H1 (cell line): ENCODE results near the gene GRM1. TPM values are rescaled to one million over a fixed set of nuclear protein-coding genes. Genes with fewer than 3 reads are reported as not detected.

ENCODE experiments used
- CTCF ChIA-PET: fragments of 300-600 bp; sonication (Branson Sonifier 250); formaldehyde crosslinking; loops from one replicate; lab custom pipeline; 2021; ENCODE audit not compliant: partially characterized antibody; lab: Charles Lee
- POLR2A ChIA-PET: fragments of 300-600 bp; sonication (Branson Sonifier 250); formaldehyde crosslinking; loops from one replicate; lab custom pipeline; 2021; ENCODE audit warnings: inconsistent platforms; ENCODE audit not compliant: partially characterized antibody; lab: Charles Lee
- DNase-seq, 2 experiments: peaks; one replicate each; pipeline versions ENCODE4 v3.0.0 to v3.0.0-alpha.2; 2010 to 2022; ENCODE audit warnings: low spot score in 2 of 2, low read depth in 1 of 2, mixed read lengths in 1 of 2
- FAIRE-seq: peaks from 2 replicates; lab custom pipeline; 2011; peaks lifted over from hg19 to GRCh38; lab: Jason Lieb, UNC
- H2AFZ ChIP-seq: 2 replicates; pipeline ENCODE4 v1.8.1; 2012; ENCODE audit warnings: low read length, inconsistent platforms
- H2AK5ac ChIP-seq: 2 replicates; pipeline ENCODE4 v1.6.1; 2013; ENCODE audit warnings: low read depth, low read length
- H2BK120ac ChIP-seq: replicated peaks from 2 replicates; pipeline ENCODE3; 2013; ENCODE audit warnings: low read depth, low read length, inconsistent platforms
- H2BK12ac ChIP-seq: 2 replicates; pipeline ENCODE4 v1.6.1; 2013; ENCODE audit warnings: low read depth, low read length
- H2BK15ac ChIP-seq: 2 replicates; pipeline ENCODE4 v1.6.1; 2013; ENCODE audit warnings: low read length
- H2BK20ac ChIP-seq: 2 replicates; pipeline ENCODE4 v1.6.1; 2013; ENCODE audit warnings: low read length
- H2BK5ac ChIP-seq: 2 replicates; pipeline ENCODE4 v1.6.1; 2013; ENCODE audit warnings: low read depth, low read length
- H3K14ac ChIP-seq: 2 replicates; pipeline ENCODE4 v1.6.1; 2013; ENCODE audit warnings: inconsistent platforms; ENCODE audit not compliant: insufficient read length
- H3K18ac ChIP-seq: 2 replicates; pipeline ENCODE4 v1.6.1; 2013; ENCODE audit warnings: low read length; ENCODE audit errors: extremely low read depth
- H3K23ac ChIP-seq: 2 replicates; pipeline ENCODE4 v1.6.1; 2013; ENCODE audit warnings: inconsistent platforms; ENCODE audit not compliant: insufficient read length
- H3K23me2 ChIP-seq: 2 replicates; pipeline ENCODE4 v1.6.1; 2013; ENCODE audit warnings: low read depth, low read length
- H3K27ac ChIP-seq: 2 replicates; pipeline ENCODE4 v1.6.1; 2011; ENCODE audit warnings: low read depth, low read length, inconsistent platforms
- H3K27me3 ChIP-seq, 4 experiments: replicated peaks in 1 of 4; 1 replicate in 1 of 4; 2 replicates in 3 of 4; pipeline versions ENCODE4 v1.6.1 to v1.8.1; 2011 to 2013; ENCODE audit warnings: low read length in 3 of 4, mild to moderate bottlenecking in 3 of 4, inconsistent platforms in 2 of 4, mixed read lengths in 2 of 4, moderate library complexity in 1 of 4; ENCODE audit not compliant: control insufficient read depth in 3 of 4, insufficient read depth in 3 of 4; ENCODE audit errors: extremely low read depth in 1 of 4
- H3K36me3 ChIP-seq, 4 experiments: 2 replicates each; pipeline versions ENCODE4 v1.6.1 to v1.8.1; 2011 to 2013; ENCODE audit warnings: mild to moderate bottlenecking in 4 of 4, low read length in 3 of 4, moderate library complexity in 2 of 4, control low read depth in 1 of 4, inconsistent platforms in 1 of 4; ENCODE audit not compliant: insufficient read depth in 4 of 4, control insufficient read depth in 2 of 4
- H3K4ac ChIP-seq: replicated peaks from 2 replicates; pipeline ENCODE3; 2013; ENCODE audit warnings: low read length, low read depth, mixed read lengths, inconsistent platforms; ENCODE audit not compliant: insufficient read length
- H3K4me1 ChIP-seq, 4 experiments: replicated peaks in 1 of 4; 1 replicate in 1 of 4; 2 replicates in 3 of 4; pipeline versions ENCODE4 v1.6.1 to v1.8.1; 2011 to 2013; ENCODE audit warnings: low read length in 3 of 4, inconsistent platforms in 2 of 4, mixed read lengths in 1 of 4; ENCODE audit not compliant: insufficient read depth in 4 of 4, control insufficient read depth in 3 of 4
- H3K4me2 ChIP-seq, 2 experiments: 2 replicates each; pipeline versions ENCODE4 v1.6.1 to v1.8.1; 2011 to 2013; ENCODE audit warnings: low read depth in 2 of 2, low read length in 2 of 2, control low read depth in 1 of 2, inconsistent platforms in 1 of 2, mild to moderate bottlenecking in 1 of 2; ENCODE audit not compliant: insufficient read depth in 1 of 2
- H3K4me3 ChIP-seq, 4 experiments: fragments of 200-600, 300-600 bp in 1 of 4; sonication (generic), shearing (Covaris generic), sonication (Bioruptor Twin) in 1 of 4; 2 replicates each; pipeline versions ENCODE4 v1.5.1 to v1.8.1; 2011 to 2016; ENCODE audit warnings: low read length in 4 of 4, low read depth in 3 of 4, control low read depth in 2 of 4, inconsistent platforms in 2 of 4, mild to moderate bottlenecking in 2 of 4, mixed read lengths in 1 of 4, moderate library complexity in 1 of 4; ENCODE audit not compliant: insufficient read depth in 2 of 4; ENCODE audit errors: extremely low read depth in 1 of 4
- H3K56ac ChIP-seq: replicated peaks from 2 replicates; pipeline ENCODE3; 2013; ENCODE audit warnings: low read depth, mild to moderate bottlenecking, mixed read lengths, low read length, inconsistent platforms; ENCODE audit not compliant: insufficient read length
- H3K79me1 ChIP-seq: 2 replicates; pipeline ENCODE4 v1.6.1; 2013; ENCODE audit warnings: low read depth, low read length, control low read depth
- H3K79me2 ChIP-seq, 2 experiments: 2 replicates each; pipeline versions ENCODE4 v1.6.1 to v1.8.1; 2012 to 2013; ENCODE audit warnings: low read length in 2 of 2, mild to moderate bottlenecking in 2 of 2, inconsistent platforms in 1 of 2; ENCODE audit not compliant: insufficient read depth in 2 of 2, control insufficient read depth in 1 of 2
- H3K9ac ChIP-seq, 4 experiments: replicated peaks in 1 of 4; 1 replicate in 1 of 4; 2 replicates in 3 of 4; pipeline versions ENCODE4 v1.6.1 to v1.8.1; 2011 to 2013; ENCODE audit warnings: low read depth in 3 of 4, low read length in 3 of 4, control low read depth in 2 of 4, mild to moderate bottlenecking in 2 of 4, moderate library complexity in 2 of 4, inconsistent platforms in 1 of 4; ENCODE audit errors: extremely low read depth in 1 of 4
- H3K9me3 ChIP-seq, 2 experiments: 2 replicates each; pipeline versions ENCODE4 v1.6.1 to v1.8.1; 2012 to 2013; ENCODE audit warnings: mild to moderate bottlenecking in 2 of 2, moderate library complexity in 2 of 2, control low read depth in 1 of 2, inconsistent platforms in 1 of 2, low read depth in 1 of 2, low read length in 1 of 2, mixed read lengths in 1 of 2; ENCODE audit not compliant: insufficient read depth in 2 of 2
- H4K20me1 ChIP-seq, 2 experiments: replicated peaks in 1 of 2; 2 replicates each; pipeline versions ENCODE3 to v1.8.1; 2011 to 2013; ENCODE audit warnings: inconsistent platforms in 2 of 2, low read length in 2 of 2, mild to moderate bottlenecking in 1 of 2; ENCODE audit not compliant: insufficient read depth in 2 of 2, control insufficient read depth in 1 of 2
- H4K5ac ChIP-seq: 2 replicates; pipeline ENCODE4 v1.6.1; 2013; ENCODE audit warnings: low read length, low read depth, mixed read lengths, inconsistent platforms; ENCODE audit not compliant: insufficient read length
- H4K8ac ChIP-seq: 2 replicates; pipeline ENCODE4 v1.8.0; 2013; ENCODE audit warnings: mild to moderate bottlenecking, moderate library complexity, low read length, inconsistent platforms; ENCODE audit not compliant: insufficient read depth; ENCODE audit errors: extremely low read depth
- H4K91ac ChIP-seq: replicated peaks from 2 replicates; pipeline ENCODE3; 2013; ENCODE audit warnings: low read length, mixed read lengths, inconsistent platforms; ENCODE audit not compliant: insufficient read length
- CEBPB ChIP-seq: IDR thresholded peaks from 2 replicates; pipeline ENCODE4 v1.6.1; 2012; ENCODE audit warnings: low read depth, low read length
- CHD1 ChIP-seq: IDR thresholded peaks from 2 replicates; pipeline ENCODE4 v1.6.1; 2012; ENCODE audit warnings: low read depth, low read length, improper control_type of control experiment
- HDAC6 ChIP-seq: IDR thresholded peaks from one replicate; pipeline ENCODE4 v1.7.1; 2012; ENCODE audit warnings: low read depth, mild to moderate bottlenecking, inconsistent platforms, low read length, moderate library complexity
- JUND ChIP-seq: IDR thresholded peaks from 2 replicates; pipeline ENCODE4 v1.6.1; 2011; ENCODE audit warnings: mild to moderate bottlenecking, improper control_type of control experiment, low read length
- PHF8 ChIP-seq: fragments of 200-600 bp; sonication (generic); conservative IDR thresholded peaks from 2 replicates; pipeline ENCODE4 v1.7.1; 2012; ENCODE audit warnings: low read depth, mild to moderate bottlenecking, inconsistent platforms, low read length, moderate library complexity
- SAP30 ChIP-seq: fragments of 300-600 bp; sonication (generic); IDR thresholded peaks from 2 replicates; pipeline ENCODE4 v1.7.1; 2012; ENCODE audit warnings: low read length, moderate library complexity, mild to moderate bottlenecking, inconsistent platforms; ENCODE audit not compliant: insufficient read depth, insufficient replicate concordance
- SIRT6 ChIP-seq: IDR thresholded peaks from one replicate; pipeline ENCODE4 v1.7.1; 2012; ENCODE audit warnings: low read length, inconsistent platforms
- USF2 ChIP-seq: IDR thresholded peaks from 2 replicates; pipeline ENCODE4 v1.6.1; 2011; ENCODE audit warnings: low read length, improper control_type of control experiment
- YY1 ChIP-seq: IDR thresholded peaks from 2 replicates; pipeline ENCODE4 v1.6.1; 2011; ENCODE audit warnings: low read depth, mild to moderate bottlenecking, low read length
- WGBS, 2 experiments: shearing (Covaris generic) in 1 of 2; methylation state at CpG; one replicate each; pipeline versions ENCODE4 v1.1.6 to v1.1.7; 2013 to 2015; ENCODE audit warnings: low lambda C conversion rate in 2 of 2, mixed read lengths in 2 of 2, inconsistent platforms in 1 of 2, low coverage in 1 of 2, missing lambda C conversion rate in 1 of 2; ENCODE audit not compliant: insufficient replicate concordance in 2 of 2, insufficient coverage in 1 of 2, insufficient read length in 1 of 2; ENCODE audit errors: extremely low coverage in 1 of 2, missing lambda C conversion rate in 1 of 2; 5-methylcytosine and 5-hydroxymethylcytosine counted together
- polyA plus RNA-seq, 7 experiments: library from polyadenylated mRNA; depleted of rRNA in 3 of 7; stranded (reverse) in 5 of 7; unstranded in 2 of 7; fragments of >200 nt in 5 of 7; fragments of 200-250 nt in 2 of 7; gene quantifications; 1 replicate in 5 of 7; 2 replicates in 1 of 7; 4 replicates in 1 of 7; pipeline versions ENCODE4 v1.2.1 to v1.2.3, GENCODE V29; 2011 to 2013; ENCODE audit warnings: missing spikeins in 2 of 7, mixed read lengths in 2 of 7
- total RNA-seq: library from RNA; stranded (reverse); fragmentation: NEBNext Ultra II Directional; extraction: Animal tissue kit (Norgen Biotek cat#: 25700); gene quantifications from 2 replicates; pipeline ENCODE4 v1.2.1, GENCODE V29; 2021

GRM1 gene
- total and polyA plus RNA-seq, 2 of the 8 experiments (the other 6 are each of a cell fraction or from before 2014, with no cell fraction given): 0.15 to 1.3 TPM

GRCh38 chr6:146305092-146305491, 276.2 kb downstream of the GRM1 start:
- no peak overlapping the region for H2AFZ ChIP-seq
- H4K5ac ChIP-seq: no peak overlapping the region
- DNase-seq (no peak), FAIRE-seq (no peak)
- no peak overlapping the region for H3K4ac ChIP-seq
- no peak overlapping the region for H2AK5ac ChIP-seq
- H3K27me3 ChIP-seq: no peaks in the 10 kb centered on the region
- no peak overlapping the region for H2BK20ac ChIP-seq
- no peak overlapping the region for H2BK120ac ChIP-seq
- H3K9me3 ChIP-seq: no peaks in the 10 kb centered on the region
- no peak overlapping the region for H3K4me2 ChIP-seq
- H3K36me3 ChIP-seq: no peaks in the 10 kb centered on the region
- no peak overlapping the region for H3K18ac ChIP-seq
- H4K91ac ChIP-seq: no peak overlapping the region
- H4K8ac ChIP-seq: no peak overlapping the region
- H3K79me1 ChIP-seq: no peaks in the 10 kb centered on the region
- TF ChIP-seq CEBPB (no peak), JUND (no peak), USF2 (no peak), SIRT6 (no peak), CHD1 (no peak), PHF8 (no peak), YY1 (no peak), SAP30 (no peak), HDAC6 (no peak)
- H3K4me1 ChIP-seq: no peaks in the 10 kb centered on the region
- H2BK15ac ChIP-seq: no peak overlapping the region
- POLR2A ChIA-PET: no interaction called here
- H3K79me2 ChIP-seq: no peaks in the 10 kb centered on the region
- no peak overlapping the region for H3K27ac ChIP-seq
- no peak overlapping the region for H3K56ac ChIP-seq
- no peak overlapping the region for H2BK5ac ChIP-seq
- no peak overlapping the region for H3K23ac ChIP-seq
- no peak overlapping the region for H3K14ac ChIP-seq
- H3K4me3 ChIP-seq: no peak overlapping the region
- H4K20me1 ChIP-seq: no peaks in the 10 kb centered on the region
- 91% methylated on average over 1 of the region's 1 CpG; no CpG with 5 or more reads in 1 of the 2 experiments for WGBS, 2 experiments
- H3K9ac ChIP-seq: no peak overlapping the region
- H2BK12ac ChIP-seq: no peak overlapping the region
- CTCF ChIA-PET: no interaction called here
- H3K23me2 ChIP-seq: no peaks in the 10 kb centered on the region
